Measurements from ENCODE around the gene FGF10. TPM values are rescaled to one million over a fixed set of nuclear protein-coding genes. Genes with fewer than 3 reads are reported as not detected.

Gene FGF10
- total and polyA plus RNA-seq, 12 donors = 0.18 to 2.8 (median 1.1) TPM

DNA sequence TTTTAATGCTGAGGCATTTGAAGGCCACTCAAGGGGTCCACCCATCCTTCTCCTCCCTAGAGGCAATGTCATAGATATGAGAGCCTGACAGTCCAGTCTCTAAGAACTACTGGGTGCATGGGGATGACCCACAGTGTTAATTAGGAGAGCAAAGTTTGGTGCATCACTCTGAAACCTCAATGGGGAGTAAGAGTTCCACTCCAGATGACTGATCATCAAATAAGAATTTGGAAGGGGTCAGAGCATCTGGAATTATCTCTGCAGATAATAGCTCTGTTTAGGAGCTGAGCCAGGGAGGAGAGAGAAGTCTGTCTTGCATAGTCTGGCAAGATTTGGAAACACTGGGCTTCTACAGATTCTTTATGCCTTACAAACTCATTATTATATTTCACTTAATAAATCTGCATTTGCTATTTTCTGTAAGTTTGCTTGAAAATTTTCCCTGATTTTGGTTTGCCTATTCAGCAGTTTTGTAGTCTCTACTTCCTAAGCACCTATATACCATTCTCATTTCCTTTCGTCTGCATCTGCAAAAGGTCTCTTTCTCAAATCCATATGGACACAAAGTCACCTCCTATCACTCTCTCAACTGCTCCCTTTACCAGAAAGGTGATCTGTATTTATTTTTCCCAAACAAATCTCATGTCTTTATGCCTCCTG lies 27.7 kb downstream of the FGF10 start:
- no peak for TF ChIP-seq POLR2A (IDR thresholded peaks at IDR 0.05)
- TF ChIP-seq, protein P1, sequence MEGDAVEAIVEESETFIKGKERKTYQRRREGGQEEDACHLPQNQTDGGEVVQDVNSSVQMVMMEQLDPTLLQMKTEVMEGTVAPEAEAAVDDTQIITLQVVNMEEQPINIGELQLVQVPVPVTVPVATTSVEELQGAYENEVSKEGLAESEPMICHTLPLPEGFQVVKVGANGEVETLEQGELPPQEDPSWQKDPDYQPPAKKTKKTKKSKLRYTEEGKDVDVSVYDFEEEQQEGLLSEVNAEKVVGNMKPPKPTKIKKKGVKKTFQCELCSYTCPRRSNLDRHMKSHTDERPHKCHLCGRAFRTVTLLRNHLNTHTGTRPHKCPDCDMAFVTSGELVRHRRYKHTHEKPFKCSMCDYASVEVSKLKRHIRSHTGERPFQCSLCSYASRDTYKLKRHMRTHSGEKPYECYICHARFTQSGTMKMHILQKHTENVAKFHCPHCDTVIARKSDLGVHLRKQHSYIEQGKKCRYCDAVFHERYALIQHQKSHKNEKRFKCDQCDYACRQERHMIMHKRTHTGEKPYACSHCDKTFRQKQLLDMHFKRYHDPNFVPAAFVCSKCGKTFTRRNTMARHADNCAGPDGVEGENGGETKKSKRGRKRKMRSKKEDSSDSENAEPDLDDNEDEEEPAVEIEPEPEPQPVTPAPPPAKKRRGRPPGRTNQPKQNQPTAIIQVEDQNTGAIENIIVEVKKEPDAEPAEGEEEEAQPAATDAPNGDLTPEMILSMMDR (IDR thresholded peaks at IDR 0.05) = no peak
- Histone ChIP-seq H3K4me1 (replicated peaks in 1 of 2) (no peaks in the 10 kb centered on the region), H3K27me3 (no peaks in the 10 kb centered on the region), H3K4me3 (no peak overlapping the region), H3K9me3 (replicated peaks in 1 of 3) (no peaks in the 10 kb centered on the region), H3K36me3 (replicated peaks in 1 of 2) (no peaks in the 10 kb centered on the region), H3K27ac (no peak overlapping the region)
- no peak for DNase-seq
- 61 to 79% (median 74%) methylated on average over 1 of the region's 1 CpG for WGBS, 4 donors
- intact Hi-C loops (cut with DNase I) = no loop called here

- Histone ChIP-seq H3K4me1 (replicated peaks in 1 of 2) (no peaks in the 10 kb centered on the region), H3K4me3 (no peak overlapping the region), H3K27me3 (no peaks in the 10 kb centered on the region), H3K36me3 (replicated peaks in 1 of 2) (no peaks in the 10 kb centered on the region), H3K27ac (no peak overlapping the region), H3K9me3 (replicated peaks in 1 of 3) (no peaks in the 10 kb centered on the region)
- TF ChIP-seq, protein P1 (IDR thresholded peaks at IDR 0.05) = no peak
- TF ChIP-seq POLR2A (IDR thresholded peaks at IDR 0.05) = no peak
- DNase-seq = no peak
- intact Hi-C loops (cut with DNase I) = no loop called here
Observed at GRCh38 chr5:44360919-44361318, 28.3 kb downstream of the FGF10 start.

DNA sequence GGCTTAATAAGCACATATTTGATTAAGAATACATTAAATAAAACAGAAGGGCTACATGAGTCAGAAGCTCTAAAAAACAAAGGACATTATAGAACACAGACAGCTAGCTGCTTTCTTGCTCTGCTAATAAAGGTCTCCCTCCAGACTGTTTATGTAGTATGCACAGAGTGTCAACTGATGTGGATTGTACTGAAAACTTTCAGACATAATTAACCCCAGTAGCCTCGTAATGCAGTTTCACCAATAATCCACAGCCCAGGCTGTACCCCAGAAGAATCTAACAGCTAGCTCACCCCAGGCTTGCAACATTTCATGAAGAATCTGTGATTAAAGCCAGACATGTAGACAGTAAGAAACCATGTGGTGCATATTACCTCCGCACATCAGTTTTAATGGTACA lies 30.8 kb downstream of the FGF10 start:
- Histone ChIP-seq H3K4me1 (replicated peaks in 1 of 2) (no peaks in the 10 kb centered on the region), H3K4me3 (no peak overlapping the region), H3K36me3 (replicated peaks in 1 of 2) (no peaks in the 10 kb centered on the region), H3K27ac (no peak overlapping the region), H3K27me3 (no peaks in the 10 kb centered on the region), H3K9me3 (replicated peaks in 1 of 3) (no peaks in the 10 kb centered on the region)
- intact Hi-C loops (cut with DNase I) = no loop called here
- DNase-seq = no peak
- TF ChIP-seq, protein P1 (IDR thresholded peaks at IDR 0.05) = no peak
- TF ChIP-seq POLR2A (IDR thresholded peaks at IDR 0.05) = no peak
- 82 to 92% (median 84%) methylated on average over 2 of the region's 2 CpGs for WGBS, 4 donors

- H3K36me3 ChIP-seq (replicated peaks in 1 of 2) = no peaks in the 10 kb centered on the region
- H3K27ac ChIP-seq = no peak overlapping the region
- H3K4me3 ChIP-seq = no peak overlapping the region
- H3K4me1 ChIP-seq (replicated peaks in 1 of 2) = no peaks in the 10 kb centered on the region
- no peak for DNase-seq
- no peaks in the 10 kb centered on the region for H3K27me3 ChIP-seq
- H3K9me3 ChIP-seq (replicated peaks in 1 of 3) = no peaks in the 10 kb centered on the region
- intact Hi-C loops (cut with DNase I) = no loop called here
- 72 to 83% (median 76%) methylated on average over 1 of the region's 1 CpG for WGBS, 4 donors
- TF ChIP-seq POLR2A (IDR thresholded peaks at IDR 0.05) = no peak
- TF ChIP-seq, protein P1 (IDR thresholded peaks at IDR 0.05) = no peak
Observed at GRCh38 chr5:44356231-44356630, 33.0 kb downstream of the FGF10 start.
